HepG2 (cell line): Measurements from ENCODE around the gene ZCCHC9.

Source experiments
- JUND ChIP-seq: sonication (generic); formaldehyde crosslinking; IDR thresholded peaks from 2 replicates; pipeline ENCODE4 v1.8.0; 2022; ENCODE audit warnings: mild to moderate bottlenecking, missing genetic modification reagents
- POLR2A ChIP-seq, 2 experiments: IDR thresholded peaks; 2 replicates each; pipeline ENCODE4 v1.6.1; 2011; ENCODE audit warnings: low read depth in 2 of 2, low read length in 2 of 2, mild to moderate bottlenecking in 1 of 2, moderate library complexity in 1 of 2; ENCODE audit not compliant: insufficient read depth in 1 of 2
- SMAD1 ChIP-seq: sonication (generic); formaldehyde crosslinking; IDR thresholded peaks from 2 replicates; pipeline ENCODE4 v1.4.0; 2020; ENCODE audit warnings: missing genetic modification reagents, low read depth, mild to moderate bottlenecking, borderline replicate concordance
- SRF ChIP-seq: IDR thresholded peaks from 2 replicates; pipeline ENCODE4 v1.6.1; 2011; ENCODE audit warnings: mild to moderate bottlenecking, low read depth, low read length, moderate library complexity
- ZBTB20 ChIP-seq: sonication (generic); formaldehyde crosslinking; IDR thresholded peaks from 2 replicates; pipeline ENCODE4 v1.8.1; 2023; ENCODE audit warnings: missing genetic modification reagents, low read depth, mild to moderate bottlenecking, borderline replicate concordance
- ZFP62 ChIP-seq: sonication (generic); formaldehyde crosslinking; IDR thresholded peaks from 2 replicates; pipeline ENCODE4 v1.4.0; 2020; ENCODE audit warnings: missing genetic modification reagents

GRCh38 chr5:81344736-81345135, 43.3 kb downstream of the ZCCHC9 start:
- no peak for TF ChIP-seq JUND (CRISPR knock-in tag)
- TF ChIP-seq ZFP62 (CRISPR knock-in tag): no peak
- TF ChIP-seq POLR2A (IDR thresholded peaks at IDR 0.05; ENCODE audit: insufficient read depth in 1 of 2, low read depth in 2 of 2, low read length in 2 of 2): no peak
- TF ChIP-seq ZBTB20 (CRISPR knock-in tag): no peak
- TF ChIP-seq SRF: no peak
- TF ChIP-seq SMAD1 (CRISPR knock-in tag): no peak
